ENCODE measurements around the gene NAA16. TPM values are rescaled to one million over a fixed set of nuclear protein-coding genes. Genes with fewer than 3 reads are reported as not detected.

Gene NAA16
- total RNA-seq, 4 donors from 2014 or later = 15.9 to 25.8 (median 18.7) TPM

GRCh38 chr13:41332829-41333228 is 21.8 kb downstream of the NAA16 start:
- intact Hi-C loops (cut with DNase I; ENCODE audit: low total_unique reads) = no loop called here
- no peak overlapping the region for H3K4me3 ChIP-seq (ENCODE audit: low read depth, poor library complexity, severe bottlenecking)
- DNase-seq (ENCODE audit: low spot score in 2 of 2) = no peak
- TF ChIP-seq POLR2A (IDR thresholded peaks at IDR 0.05) (no peak), CTCF (IDR thresholded peaks at IDR 0.05) (no peak)
- WGBS, 2 donors = 98 to 100% methylated on average over 1 of the region's 1 CpG

DNA sequence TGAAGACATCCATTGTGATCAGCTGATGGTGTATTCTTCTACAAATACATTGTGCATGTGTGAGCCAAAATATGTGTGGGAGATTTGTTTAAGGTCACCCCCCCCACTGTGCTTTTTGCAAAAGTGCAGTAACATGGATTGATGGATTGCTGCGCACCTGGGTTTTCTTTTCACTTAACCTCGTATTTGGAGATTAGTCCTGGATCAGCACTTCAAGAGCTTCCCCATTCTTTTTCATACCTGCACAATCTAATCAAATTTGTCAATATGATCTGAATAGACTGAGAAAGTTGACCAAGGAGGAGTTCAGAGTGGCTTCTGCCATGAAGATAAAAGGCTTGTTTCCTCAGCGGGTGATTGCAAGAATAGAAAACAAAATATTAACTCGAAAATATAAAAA is 23.7 kb downstream of the NAA16 start:
- DNase-seq (ENCODE audit: low spot score in 2 of 2) = no peak
- TF ChIP-seq POLR2A (IDR thresholded peaks at IDR 0.05) (no peak), CTCF (IDR thresholded peaks at IDR 0.05) (no peak)
- no peak overlapping the region for H3K4me3 ChIP-seq (ENCODE audit: low read depth, poor library complexity, severe bottlenecking)
- WGBS, 2 donors = 96 to 98% methylated on average over 4 of the region's 4 CpGs
- intact Hi-C loops (cut with DNase I; ENCODE audit: low total_unique reads) = no loop called here

GRCh38 chr13:41344358-41344757 is 33.3 kb downstream of the NAA16 start:
- 82 to 87% methylated on average over 4 of the region's 4 CpGs for WGBS, 2 donors
- TF ChIP-seq CTCF (IDR thresholded peaks at IDR 0.05) (no peak), POLR2A (IDR thresholded peaks at IDR 0.05) (no peak)
- DNase-seq (ENCODE audit: low spot score in 2 of 2) = no peak
- no peak overlapping the region for H3K4me3 ChIP-seq (ENCODE audit: low read depth, poor library complexity, severe bottlenecking)
- intact Hi-C loops (cut with DNase I; ENCODE audit: low total_unique reads) = no loop called here

DNA sequence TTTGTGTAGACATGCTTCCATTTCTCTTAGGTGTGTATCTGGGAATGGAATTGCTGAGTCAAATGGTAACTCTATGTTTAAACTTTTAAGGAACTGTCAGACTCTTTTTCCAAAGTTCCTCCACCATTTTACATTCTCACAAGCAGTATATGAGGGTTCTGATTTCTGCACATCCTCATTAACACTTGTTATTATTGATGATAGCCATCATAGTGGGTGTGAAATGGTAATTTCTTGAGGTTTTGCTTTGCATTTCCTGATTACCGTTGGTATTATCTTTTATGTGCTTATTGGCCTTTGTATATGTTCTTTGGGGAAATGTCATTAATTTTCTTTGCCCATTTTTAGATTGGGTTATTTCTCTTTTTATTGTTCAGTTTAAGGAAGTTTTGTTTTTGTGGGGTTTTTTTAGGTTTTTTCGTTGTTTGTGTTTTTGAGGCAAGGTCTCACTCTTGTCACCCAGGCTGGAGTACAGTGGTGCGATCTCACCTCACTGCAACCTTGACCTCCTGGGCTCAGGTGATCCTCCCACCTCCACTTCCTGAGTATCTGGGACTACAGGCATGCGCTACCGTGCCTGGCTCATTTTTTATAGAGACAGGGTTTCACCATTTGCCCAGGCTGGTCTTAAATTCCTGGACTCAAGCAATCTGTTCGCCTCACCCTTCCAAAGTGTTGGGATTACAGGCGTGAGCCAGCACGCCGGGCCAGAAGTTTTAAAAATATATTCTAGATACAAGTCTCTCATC is 34.3 kb downstream of the NAA16 start:
- intact Hi-C loops (cut with DNase I; ENCODE audit: low total_unique reads) = no loop called here
- TF ChIP-seq POLR2A (IDR thresholded peaks at IDR 0.05) (no peak), CTCF (IDR thresholded peaks at IDR 0.05) (no peak)
- no peak overlapping the region for H3K4me3 ChIP-seq (ENCODE audit: low read depth, poor library complexity, severe bottlenecking)
- no peak for DNase-seq (ENCODE audit: low spot score in 2 of 2)
- WGBS, 2 donors = 68 to 78% methylated on average over 9 of the region's 9 CpGs

DNA sequence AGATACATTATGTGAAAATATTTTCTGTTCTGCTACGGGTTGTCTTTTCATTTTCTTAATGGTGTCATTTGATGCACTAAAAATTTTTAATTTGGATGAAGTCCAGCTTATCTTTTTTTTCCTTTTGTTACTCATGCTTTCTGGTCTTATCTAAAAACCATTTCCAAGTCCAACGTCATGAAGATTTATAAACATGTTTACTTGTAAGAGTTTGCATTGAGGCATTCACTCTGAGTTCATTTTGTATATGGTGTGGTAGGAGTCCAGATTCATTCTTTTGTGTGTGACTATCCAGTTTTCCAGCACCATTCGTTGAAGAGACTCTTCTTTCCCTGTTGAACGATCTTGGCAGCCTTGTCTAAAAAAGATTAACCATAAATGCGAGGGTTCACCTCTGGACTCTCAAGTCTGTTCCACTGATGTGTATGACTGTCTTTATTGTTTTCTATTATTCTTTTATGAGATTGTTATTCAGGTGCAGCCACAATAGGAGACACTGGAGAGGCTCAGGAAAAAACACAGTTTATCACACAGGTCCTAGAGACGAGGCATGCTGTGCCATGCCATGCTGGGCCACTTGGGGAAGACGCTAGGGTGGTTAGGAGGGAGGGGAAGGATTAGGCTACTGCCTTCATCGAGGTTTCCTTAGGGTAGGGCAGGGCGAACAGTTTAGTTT is 35.0 kb downstream of the NAA16 start:
- WGBS, 2 donors = 62 to 75% methylated on average over 9 of the region's 9 CpGs
- TF ChIP-seq POLR2A (IDR thresholded peaks at IDR 0.05) (no peak), CTCF (IDR thresholded peaks at IDR 0.05) (no peak)
- H3K4me3 ChIP-seq (ENCODE audit: low read depth, poor library complexity, severe bottlenecking) = no peak overlapping the region
- intact Hi-C loops (cut with DNase I; ENCODE audit: low total_unique reads) = no loop called here
- DNase-seq (ENCODE audit: low spot score in 2 of 2) = no peak
